B cell (primary cell): Measurements from ENCODE around the gene APOL6. TPM values are rescaled to one million over a fixed set of nuclear protein-coding genes. Genes with fewer than 3 reads are reported as not detected.

Experiments
- ATAC-seq: fragments of 200-7000 bp; cut with Tn5 transposase; one replicate; pipeline ENCODE4 v1.10.0; 2021; ENCODE audit warnings: low read depth, mild to moderate bottlenecking, moderate number of reproducible peaks, moderate library complexity
- CTCF ChIA-PET: fragments of 350-600 bp; sonication (Branson Sonifier 250); formaldehyde crosslinking; loops from one replicate; lab custom pipeline; 2021; ENCODE audit warnings: antibody characterized with exemption, inconsistent platforms; lab: Charles Lee
- POLR2A ChIA-PET: fragments of 350-600 bp; sonication (Branson Sonifier 250); formaldehyde crosslinking; loops from one replicate; lab custom pipeline; 2021; ENCODE audit warnings: antibody characterized with exemption; lab: Charles Lee
- DNase-seq: peaks from one replicate; pipeline ENCODE4 v3.0.0; 2013
- H2AFZ ChIP-seq: 2 replicates; pipeline ENCODE4 v1.6.1; 2012; ENCODE audit warnings: mild to moderate bottlenecking, low read depth, low read length; ENCODE audit not compliant: insufficient read depth, poor library complexity, severe bottlenecking
- H3K27ac ChIP-seq, 2 donors: 1 replicate in 1 of 2; 2 replicates in 1 of 2; pipeline ENCODE4 v1.5.1; 2012 to 2013; ENCODE audit warnings: low read length in 2 of 2, mild to moderate bottlenecking in 2 of 2, moderate library complexity in 1 of 2
- H3K27me3 ChIP-seq, 4 experiments: fragments of 200-600 bp in 1 of 4; sonication (generic) in 1 of 4; replicated peaks in 1 of 4; 1 replicate in 2 of 4; 2 replicates in 2 of 4; pipeline versions ENCODE4 v1.6.1 to v1.7.0; 2013 to 2016; ENCODE audit warnings: low read length in 3 of 4, mild to moderate bottlenecking in 2 of 4, mixed read lengths in 1 of 4, moderate library complexity in 1 of 4; ENCODE audit not compliant: insufficient read depth in 4 of 4, control insufficient read depth in 3 of 4; ENCODE audit errors: control extremely low read depth in 1 of 4
- H3K36me3 ChIP-seq, 2 experiments: replicated peaks in 1 of 2; 1 replicate in 1 of 2; 2 replicates in 1 of 2; pipeline versions ENCODE4 v1.6.1 to v1.7.1; 2013; ENCODE audit warnings: low read length in 1 of 2; ENCODE audit not compliant: insufficient read depth in 2 of 2, control insufficient read depth in 1 of 2; ENCODE audit errors: control extremely low read depth in 1 of 2, extremely low read depth in 1 of 2
- H3K4me1 ChIP-seq, 2 donors: fragments of 200-600 bp in 1 of 2; sonication (generic) in 1 of 2; 1 replicate in 1 of 2; 2 replicates in 1 of 2; pipeline versions ENCODE4 v1.5.1 to v1.6.1; 2013 to 2017; ENCODE audit warnings: low read length in 2 of 2; ENCODE audit not compliant: control insufficient read depth in 2 of 2, insufficient read depth in 2 of 2
- H3K4me2 ChIP-seq: replicated peaks from 2 replicates; pipeline ENCODE3; 2012; ENCODE audit warnings: mild to moderate bottlenecking, low read depth, low read length; ENCODE audit not compliant: poor library complexity, severe bottlenecking
- H3K4me3 ChIP-seq, 5 experiments: fragments of 200-600 bp in 1 of 5; sonication (generic) in 1 of 5; 1 replicate in 3 of 5; 2 replicates in 2 of 5; pipeline versions ENCODE4 v1.5.1 to v1.7.0; 2011 to 2016; ENCODE audit warnings: low read length in 4 of 5, mild to moderate bottlenecking in 4 of 5, low read depth in 2 of 5, control low read depth in 1 of 5, moderate library complexity in 1 of 5; ENCODE audit not compliant: insufficient read depth in 1 of 5; ENCODE audit errors: control extremely low read depth in 1 of 5, extremely low read depth in 1 of 5
- H3K79me2 ChIP-seq: fragments of 200-600 bp; sonication (generic); one replicate; pipeline ENCODE4 v1.6.0; 2016; ENCODE audit warnings: low read length; ENCODE audit not compliant: control insufficient read depth, insufficient read depth
- H3K9ac ChIP-seq: fragments of 200-600 bp; sonication (generic); 2 replicates; pipeline ENCODE4 v1.6.1; 2017; ENCODE audit warnings: mild to moderate bottlenecking, low read length, moderate library complexity
- H3K9me3 ChIP-seq, 3 donors: one replicate each; pipeline versions ENCODE4 v1.6.1 to v1.7.1; 2013; ENCODE audit warnings: low read length in 2 of 3; ENCODE audit not compliant: control insufficient read depth in 2 of 3, insufficient read depth in 1 of 3; ENCODE audit errors: control extremely low read depth in 1 of 3
- H4K20me1 ChIP-seq: 2 replicates; pipeline ENCODE4 v1.6.0; 2012; ENCODE audit warnings: mild to moderate bottlenecking, low read length; ENCODE audit not compliant: insufficient read depth, control insufficient read depth, poor library complexity, severe bottlenecking
- H3K27ac Mint-ChIP-seq: one replicate; pipeline ENCODE4 v1.8.0; 2021; ENCODE audit warnings: mixed read lengths
- H3K27me3 Mint-ChIP-seq: one replicate; pipeline ENCODE4 v1.8.0; 2021; ENCODE audit warnings: mixed read lengths
- H3K4me1 Mint-ChIP-seq: one replicate; pipeline ENCODE4 v1.8.0; 2021; ENCODE audit warnings: mixed read lengths
- H3K4me3 Mint-ChIP-seq: one replicate; pipeline ENCODE4 v1.8.0; 2021; ENCODE audit warnings: mixed read lengths
- H3K9me3 Mint-ChIP-seq: one replicate; pipeline ENCODE4 v1.8.0; 2022; ENCODE audit warnings: mixed read lengths; ENCODE audit not compliant: insufficient read depth
- EZH2 ChIP-seq: IDR thresholded peaks from 2 replicates; pipeline ENCODE4 v1.6.1; 2012; ENCODE audit warnings: borderline replicate concordance, low read depth, mild to moderate bottlenecking, moderate library complexity, low read length; ENCODE audit not compliant: insufficient read depth, poor library complexity, severe bottlenecking
- WGBS: methylation state at CpG from one replicate; pipeline ENCODE4 v1.1.5; 2013; ENCODE audit warnings: missing lambda C conversion rate; ENCODE audit not compliant: insufficient coverage; 5-methylcytosine and 5-hydroxymethylcytosine counted together
- intact Hi-C: fragments of 100-400 bp; cut with micrococcal nuclease; formaldehyde crosslinking; loops from one replicate; pipeline ENCODE4 v1.10.0; 2022
- polyA plus RNA-seq: library from polyadenylated mRNA; depleted of rRNA; stranded (reverse); fragments of >200 nt; gene quantifications from 2 replicates; pipeline ENCODE4 v1.2.3, GENCODE V29; 2012
- total RNA-seq, 2 donors: library from RNA; stranded (reverse); fragments of 120-200 nt in 1 of 2; gene quantifications; 1 replicate in 1 of 2; 2 replicates in 1 of 2; pipeline versions ENCODE4 v1.2.3 to v1.2.4, GENCODE V29; 2013 to 2022
- TF ChIP-seq, protein P1 (sequence below): fragments of 200-600 bp; IDR thresholded peaks from one replicate; pipeline ENCODE4 v1.8.0; 2022; ENCODE audit warnings: antibody characterized with exemption, mild to moderate bottlenecking

Gene APOL6
- total and polyA plus RNA-seq, 2 donors (not counting 1 experiment from before 2014, with no cell fraction given), result 2.3 to 7.0 TPM

DNA sequence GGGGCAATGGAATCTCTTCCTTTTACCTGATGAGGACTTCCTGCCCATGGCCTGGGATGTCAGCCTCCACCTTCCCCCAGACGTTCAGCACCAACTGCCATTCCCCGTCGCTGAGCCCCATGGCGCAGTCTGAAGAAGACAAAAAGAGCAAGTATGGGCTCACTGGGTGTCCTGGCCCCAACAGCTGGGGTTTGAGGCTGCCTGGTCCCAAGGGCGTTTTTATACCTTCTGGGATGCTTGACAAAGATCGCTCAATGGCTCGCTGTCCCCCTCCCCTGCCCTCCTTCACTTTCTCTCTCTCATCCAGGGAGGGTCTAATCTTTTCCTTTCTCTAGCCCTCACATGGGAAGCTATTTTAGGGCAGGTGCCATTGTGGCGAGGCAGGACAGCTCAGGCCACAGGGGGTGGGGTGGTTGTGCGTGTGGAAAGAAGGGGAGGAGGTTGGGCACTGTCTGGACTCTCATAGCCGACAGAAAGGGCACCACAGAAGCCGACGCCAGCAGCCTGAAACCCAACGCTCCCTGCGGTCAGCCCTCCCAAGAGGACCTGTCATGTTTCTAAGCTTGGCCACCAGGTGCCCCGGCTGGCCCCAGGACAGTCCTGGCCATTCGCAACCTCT is 31.0 kb upstream of the APOL6 start, which contains the start of gene MB:
Gene MB (minus strand): TSS at position 193 of the 619 bp plus-strand sequence. CDS start 72 bp downstream, at position 121.
- Histone ChIP-seq H2AFZ (no peak within 1 kb of the TSS), H3K4me3 (no peak within 1 kb of the TSS), H3K27me3 (peaks cover 0 to 4% (median 0%) of the 10 kb centered on the region in 4 experiments), H4K20me1 (no peaks in the 10 kb centered on the region), H3K36me3 (no peaks in the 10 kb centered on the region), H3K4me2 (no peak within 1 kb of the TSS), H3K79me2 (no peaks in the 10 kb centered on the region), H3K9ac (no peak within 1 kb of the TSS), H3K27ac (no peak within 1 kb of the TSS), H3K4me1 (no peaks in the 10 kb centered on the region), H3K9me3 (no peaks in the 10 kb centered on the region)
- ChIA-PET POLR2A (no interaction called here), CTCF (interaction anchor here (1.1 kb wide), 1 partner anchor 8 kb away, joined by 3 read pairs; no protein-coding TSS in a partner anchor)
- H3K9me3 Mint-ChIP-seq, result no peaks in the 10 kb centered on the region
- no peaks in the 10 kb centered on the region for H3K4me1 Mint-ChIP-seq
- no peak within 1 kb of the TSS for H3K27ac Mint-ChIP-seq
- 87% methylated on average over 13 of the region's 16 CpGs for WGBS
- H3K4me3 Mint-ChIP-seq, result no peak within 1 kb of the TSS
- DNase-seq, result no peak
- no peaks in the 10 kb centered on the region for H3K27me3 Mint-ChIP-seq
- TF ChIP-seq, protein P1, sequence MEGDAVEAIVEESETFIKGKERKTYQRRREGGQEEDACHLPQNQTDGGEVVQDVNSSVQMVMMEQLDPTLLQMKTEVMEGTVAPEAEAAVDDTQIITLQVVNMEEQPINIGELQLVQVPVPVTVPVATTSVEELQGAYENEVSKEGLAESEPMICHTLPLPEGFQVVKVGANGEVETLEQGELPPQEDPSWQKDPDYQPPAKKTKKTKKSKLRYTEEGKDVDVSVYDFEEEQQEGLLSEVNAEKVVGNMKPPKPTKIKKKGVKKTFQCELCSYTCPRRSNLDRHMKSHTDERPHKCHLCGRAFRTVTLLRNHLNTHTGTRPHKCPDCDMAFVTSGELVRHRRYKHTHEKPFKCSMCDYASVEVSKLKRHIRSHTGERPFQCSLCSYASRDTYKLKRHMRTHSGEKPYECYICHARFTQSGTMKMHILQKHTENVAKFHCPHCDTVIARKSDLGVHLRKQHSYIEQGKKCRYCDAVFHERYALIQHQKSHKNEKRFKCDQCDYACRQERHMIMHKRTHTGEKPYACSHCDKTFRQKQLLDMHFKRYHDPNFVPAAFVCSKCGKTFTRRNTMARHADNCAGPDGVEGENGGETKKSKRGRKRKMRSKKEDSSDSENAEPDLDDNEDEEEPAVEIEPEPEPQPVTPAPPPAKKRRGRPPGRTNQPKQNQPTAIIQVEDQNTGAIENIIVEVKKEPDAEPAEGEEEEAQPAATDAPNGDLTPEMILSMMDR, result no peak
- TF ChIP-seq EZH2, result no peak
- no peak for ATAC-seq
- intact Hi-C loops, result no loop called here

DNA sequence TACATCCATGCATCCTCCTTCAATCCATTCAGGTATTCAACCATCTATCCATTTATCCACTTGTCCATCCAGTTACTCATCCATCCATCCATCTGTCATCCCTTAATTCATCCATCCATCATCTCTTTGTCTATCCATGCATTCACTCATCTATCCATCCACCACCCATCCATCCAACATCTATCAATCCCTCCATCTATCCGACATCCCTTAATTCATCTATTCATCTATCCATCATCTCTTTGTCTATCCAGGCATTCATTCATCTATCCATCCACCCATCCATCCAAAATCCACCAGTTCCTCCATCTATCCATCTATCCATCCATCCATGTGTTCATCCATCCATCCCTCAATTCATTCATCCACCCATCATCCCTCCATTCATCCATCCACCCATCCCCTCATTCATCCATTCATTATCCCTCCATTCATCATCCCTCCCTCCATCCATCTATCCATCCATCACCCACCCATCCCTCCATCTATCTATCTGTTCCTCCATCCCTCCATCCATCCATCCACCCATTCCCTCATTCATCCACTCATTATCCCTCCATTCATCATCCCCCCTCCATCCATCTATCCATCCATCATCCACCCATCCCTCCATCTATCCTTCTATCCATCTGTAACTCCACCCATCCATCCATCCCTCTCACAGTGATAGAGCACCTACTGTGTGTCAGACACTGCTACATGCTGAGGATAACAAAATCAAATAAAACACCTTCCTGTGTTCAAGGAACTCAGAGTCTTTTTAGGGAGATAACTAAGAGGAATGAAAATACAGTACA is 29.6 kb upstream of the APOL6 start:
- H3K9ac ChIP-seq, result no peak overlapping the region
- H3K9me3 ChIP-seq, result no peaks in the 10 kb centered on the region
- no peak overlapping the region for H3K4me2 ChIP-seq
- no peak overlapping the region for H3K4me3 ChIP-seq
- Mint-ChIP-seq H3K27me3 (peaks cover 4% of the 10 kb centered on the region), H3K9me3 (no peaks in the 10 kb centered on the region), H3K4me1 (peaks cover 2% of the 10 kb centered on the region), H3K4me3 (no peak overlapping the region), H3K27ac (no peak overlapping the region)
- H3K79me2 ChIP-seq, result no peaks in the 10 kb centered on the region
- ATAC-seq, result no peak
- no peaks in the 10 kb centered on the region for H3K4me1 ChIP-seq
- no peak for TF ChIP-seq EZH2
- TF ChIP-seq, protein P1, result no peak
- no peaks in the 10 kb centered on the region for H3K36me3 ChIP-seq
- ChIA-PET CTCF (interaction anchor here (1.1 kb wide), 1 partner anchor 12 kb away, joined by 3 read pairs; no protein-coding TSS in a partner anchor), POLR2A (no interaction called here)
- peaks cover 0 to 7% (median 1%) of the 10 kb centered on the region in 4 experiments for H3K27me3 ChIP-seq
- intact Hi-C loops, result no loop called here
- WGBS, result 96% methylated on average over 1 of the region's 1 CpG
- no peak overlapping the region for H2AFZ ChIP-seq
- no peak for DNase-seq
- no peak overlapping the region for H3K27ac ChIP-seq
- H4K20me1 ChIP-seq, result no peaks in the 10 kb centered on the region
